ENCODE results near the gene ST6GALNAC1. TPM values are rescaled to one million over a fixed set of nuclear protein-coding genes. Genes with fewer than 3 reads are reported as not detected.

ST6GALNAC1 gene
- total RNA-seq, 1 experiment from 2014 or later: not detected

GRCh38 chr17:76627510-76627909 is 16.0 kb downstream of the ST6GALNAC1 start:
- TF ChIP-seq, protein P1, sequence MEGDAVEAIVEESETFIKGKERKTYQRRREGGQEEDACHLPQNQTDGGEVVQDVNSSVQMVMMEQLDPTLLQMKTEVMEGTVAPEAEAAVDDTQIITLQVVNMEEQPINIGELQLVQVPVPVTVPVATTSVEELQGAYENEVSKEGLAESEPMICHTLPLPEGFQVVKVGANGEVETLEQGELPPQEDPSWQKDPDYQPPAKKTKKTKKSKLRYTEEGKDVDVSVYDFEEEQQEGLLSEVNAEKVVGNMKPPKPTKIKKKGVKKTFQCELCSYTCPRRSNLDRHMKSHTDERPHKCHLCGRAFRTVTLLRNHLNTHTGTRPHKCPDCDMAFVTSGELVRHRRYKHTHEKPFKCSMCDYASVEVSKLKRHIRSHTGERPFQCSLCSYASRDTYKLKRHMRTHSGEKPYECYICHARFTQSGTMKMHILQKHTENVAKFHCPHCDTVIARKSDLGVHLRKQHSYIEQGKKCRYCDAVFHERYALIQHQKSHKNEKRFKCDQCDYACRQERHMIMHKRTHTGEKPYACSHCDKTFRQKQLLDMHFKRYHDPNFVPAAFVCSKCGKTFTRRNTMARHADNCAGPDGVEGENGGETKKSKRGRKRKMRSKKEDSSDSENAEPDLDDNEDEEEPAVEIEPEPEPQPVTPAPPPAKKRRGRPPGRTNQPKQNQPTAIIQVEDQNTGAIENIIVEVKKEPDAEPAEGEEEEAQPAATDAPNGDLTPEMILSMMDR (conservative IDR thresholded peaks at IDR 0.05; ENCODE audit: low read depth, low read length): no peak
- TF ChIP-seq EZH2 (IDR thresholded peaks at IDR 0.05; ENCODE audit: borderline replicate concordance, low read depth, low read length, poor library complexity, severe bottlenecking): no peak
- no peak for DNase-seq (ENCODE audit: low spot score)
- ChIA-PET POLR2A (ENCODE audit: low non-redundant PET) (no interaction called here), CTCF (no interaction called here)
- no peak overlapping the region for H3K27ac ChIP-seq (ENCODE audit: low read depth, low read length, poor library complexity, severe bottlenecking)
- H3K9me3 ChIP-seq (ENCODE audit: low read depth, low read length, poor library complexity, severe bottlenecking): no peaks in the 10 kb centered on the region
- H3K4me1 ChIP-seq (ENCODE audit: insufficient read depth, low read length, poor library complexity, severe bottlenecking): no peaks in the 10 kb centered on the region
- BruUV-seq (replicated peaks): no TSS peak
- H3K4me3 ChIP-seq (ENCODE audit: low read depth, low read length, poor library complexity, severe bottlenecking): no peak overlapping the region
- intact Hi-C loops (cut with micrococcal nuclease; ENCODE audit: unreplicated experiment): no loop called here
- no peaks in the 10 kb centered on the region for H3K27me3 ChIP-seq (replicated peaks; ENCODE audit: insufficient read depth, low read depth, low read length, poor library complexity)
- no peaks in the 10 kb centered on the region for H3K36me3 ChIP-seq (ENCODE audit: insufficient read depth, low read length, poor library complexity, severe bottlenecking)

GRCh38 chr17:76626442-76626841 is 17.1 kb downstream of the ST6GALNAC1 start:
- CTCF ChIA-PET: no interaction called here
- DNase-seq (ENCODE audit: low spot score): no peak
- no peak overlapping the region for H3K27ac ChIP-seq (ENCODE audit: low read depth, low read length, poor library complexity, severe bottlenecking)

DNA sequence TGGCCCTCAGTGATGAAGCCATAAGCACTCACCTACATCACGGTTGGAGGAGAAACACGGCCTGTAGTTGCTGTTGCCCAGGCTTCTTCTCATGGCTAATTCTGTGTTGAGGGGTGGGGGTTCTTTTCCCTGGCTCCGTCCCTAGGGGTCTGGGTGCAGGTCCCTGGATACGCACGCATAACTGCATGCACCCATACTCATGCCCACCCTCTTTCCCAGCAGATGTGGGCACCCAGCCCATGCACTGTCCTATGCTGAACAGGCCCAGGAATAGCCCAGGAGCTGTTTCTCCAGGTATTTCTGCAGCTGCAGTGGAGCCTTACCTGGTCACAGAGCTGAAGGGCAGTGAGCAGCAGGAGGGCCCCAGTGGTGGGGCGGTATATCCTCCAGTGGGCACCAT is 18.1 kb downstream of the ST6GALNAC1 start:
- POLR2A ChIA-PET (ENCODE audit: low non-redundant PET): no interaction called here
- Histone ChIP-seq H3K36me3 (ENCODE audit: insufficient read depth, low read length, poor library complexity, severe bottlenecking) (no peaks in the 10 kb centered on the region), H3K4me3 (ENCODE audit: low read depth, low read length, poor library complexity, severe bottlenecking) (no peak overlapping the region), H3K27me3 (replicated peaks; ENCODE audit: insufficient read depth, low read depth, low read length, poor library complexity) (no peaks in the 10 kb centered on the region), H3K27ac (ENCODE audit: low read depth, low read length, poor library complexity, severe bottlenecking) (no peak overlapping the region), H3K9me3 (ENCODE audit: low read depth, low read length, poor library complexity, severe bottlenecking) (no peaks in the 10 kb centered on the region), H3K4me1 (ENCODE audit: insufficient read depth, low read length, poor library complexity, severe bottlenecking) (no peaks in the 10 kb centered on the region)
- TF ChIP-seq EZH2 (IDR thresholded peaks at IDR 0.05; ENCODE audit: borderline replicate concordance, low read depth, low read length, poor library complexity, severe bottlenecking): no peak
- TF ChIP-seq, protein P1 (conservative IDR thresholded peaks at IDR 0.05; ENCODE audit: low read depth, low read length): no peak
- intact Hi-C loops (cut with micrococcal nuclease; ENCODE audit: unreplicated experiment): no loop called here
- BruUV-seq (replicated peaks): no TSS peak
- CTCF ChIA-PET: no interaction called here
- DNase-seq (ENCODE audit: low spot score): no peak

More at GRCh38 chr17:76626442-76626841, 17.1 kb downstream of the ST6GALNAC1 start:
- no peaks in the 10 kb centered on the region for H3K27me3 ChIP-seq (replicated peaks; ENCODE audit: insufficient read depth, low read depth, low read length, poor library complexity)
- H3K36me3 ChIP-seq (ENCODE audit: insufficient read depth, low read length, poor library complexity, severe bottlenecking): no peaks in the 10 kb centered on the region
- POLR2A ChIA-PET (ENCODE audit: low non-redundant PET): no interaction called here
- no peaks in the 10 kb centered on the region for H3K9me3 ChIP-seq (ENCODE audit: low read depth, low read length, poor library complexity, severe bottlenecking)
- no peak overlapping the region for H3K4me3 ChIP-seq (ENCODE audit: low read depth, low read length, poor library complexity, severe bottlenecking)
- intact Hi-C loops (cut with micrococcal nuclease; ENCODE audit: unreplicated experiment): no loop called here
- BruUV-seq (replicated peaks): no TSS peak
- no peaks in the 10 kb centered on the region for H3K4me1 ChIP-seq (ENCODE audit: insufficient read depth, low read length, poor library complexity, severe bottlenecking)
- no peak for TF ChIP-seq EZH2 (IDR thresholded peaks at IDR 0.05; ENCODE audit: borderline replicate concordance, low read depth, low read length, poor library complexity, severe bottlenecking)
- TF ChIP-seq, protein P1 (conservative IDR thresholded peaks at IDR 0.05; ENCODE audit: low read depth, low read length): no peak

All from A673 (cell line).